Smooth muscle cell (in vitro differentiated cells): Measurements from ENCODE around the gene CWH43. TPM values are rescaled to one million over a fixed set of nuclear protein-coding genes. Genes with fewer than 3 reads are reported as not detected.

Experiments
- DNase-seq: peaks from one replicate; lab custom pipeline; 2025; ENCODE audit not compliant: unreplicated experiment; lab: John Stamatoyannopoulos, UW
- H2AFZ ChIP-seq: fragments of 200-600 bp; sonication (generic); 2 replicates; pipeline ENCODE4 v1.6.0; 2016; ENCODE audit warnings: antibody characterized with exemption, low read depth, mild to moderate bottlenecking
- H3F3A ChIP-seq: fragments of 200-600 bp; sonication (generic); 2 replicates; pipeline ENCODE4 v1.6.0; 2017; ENCODE audit warnings: antibody characterized with exemption, low read depth
- H3K27ac ChIP-seq: fragments of 200-600 bp; sonication (generic); 2 replicates; pipeline ENCODE4 v1.5.1; 2016; ENCODE audit warnings: low read depth, mild to moderate bottlenecking
- H3K27me3 ChIP-seq: fragments of 200-600 bp; sonication (generic); 2 replicates; pipeline ENCODE4 v1.6.1; 2016; ENCODE audit warnings: low read depth, mild to moderate bottlenecking
- H3K36me3 ChIP-seq: fragments of 200-600 bp; sonication (generic); 2 replicates; pipeline ENCODE4 v1.5.1; 2016; ENCODE audit warnings: low read depth
- H3K4me1 ChIP-seq: fragments of 200-600 bp; sonication (generic); 2 replicates; pipeline ENCODE4 v1.5.1; 2016; ENCODE audit warnings: low read depth
- H3K4me2 ChIP-seq: fragments of 200-600 bp; sonication (generic); 2 replicates; pipeline ENCODE4 v1.6.0; 2016; ENCODE audit warnings: mild to moderate bottlenecking
- H3K4me3 ChIP-seq: fragments of 200-600 bp; sonication (generic); 2 replicates; pipeline ENCODE4 v1.5.1; 2016; ENCODE audit warnings: mild to moderate bottlenecking
- H3K79me2 ChIP-seq: fragments of 200-600 bp; sonication (generic); 2 replicates; pipeline ENCODE4 v1.6.0; 2016; ENCODE audit warnings: low read depth, mild to moderate bottlenecking
- H3K9ac ChIP-seq: fragments of 200-600 bp; sonication (generic); 2 replicates; pipeline ENCODE4 v1.6.0; 2016; ENCODE audit warnings: low read depth
- H3K9me3 ChIP-seq: fragments of 200-600 bp; sonication (generic); replicated peaks from 2 replicates; pipeline ENCODE4 v1.5.1; 2016; ENCODE audit warnings: low read depth
- H4K20me1 ChIP-seq: fragments of 200-600 bp; sonication (generic); 2 replicates; pipeline ENCODE4 v1.6.0; 2016; ENCODE audit warnings: low read depth
- CTCF ChIP-seq: fragments of 200-600 bp; sonication (generic); IDR thresholded peaks from 2 replicates; pipeline ENCODE4 v1.5.1; 2017; ENCODE audit warnings: borderline replicate concordance, mild to moderate bottlenecking, antibody characterized with exemption; ENCODE audit not compliant: insufficient read depth, poor library complexity, severe bottlenecking
- WGBS: methylation state at CpG from one replicate; pipeline ENCODE4 v1.1.7; 2016; ENCODE audit warnings: low lambda C conversion rate; 5-methylcytosine and 5-hydroxymethylcytosine counted together
- polyA plus RNA-seq: library from polyadenylated mRNA; unstranded; fragments of >200 nt; fragmentation: Nextera tagmentation; extraction: Ambion mirVana; gene quantifications from 2 replicates; pipeline ENCODE4 v1.2.1, GENCODE V29; 2016
- total RNA-seq: library from RNA; depleted of rRNA; stranded (reverse); fragments of >200 nt; gene quantifications from 2 replicates; pipeline ENCODE4 v1.2.3, GENCODE V29; 2014

Gene CWH43
- total and polyA plus RNA-seq, 2 experiments from 2014 or later: 0.50 to 7.2 TPM

- Histone ChIP-seq H3K9me3 (no peaks in the 10 kb centered on the region), H3K36me3 (no peaks in the 10 kb centered on the region), H2AFZ (no peak overlapping the region), H3K9ac (no peak overlapping the region), H4K20me1 (no peaks in the 10 kb centered on the region), H3F3A (no peaks in the 10 kb centered on the region), H3K4me1 (no peaks in the 10 kb centered on the region), H3K27ac (no peak overlapping the region), H3K27me3 (no peaks in the 10 kb centered on the region), H3K79me2 (no peaks in the 10 kb centered on the region), H3K4me2 (no peak overlapping the region), H3K4me3 (no peak overlapping the region)
- DNase-seq: peak; percentile 1
- WGBS: 11% methylated on average over 5 of the region's 5 CpGs
- peak; percentile 96 for TF ChIP-seq CTCF
Measured at GRCh38 chr4:48963042-48963679, 22.9 kb upstream of the CWH43 start.

GRCh38 chr4:48967101-48967500 lies 19.0 kb upstream of the CWH43 start:
- Histone ChIP-seq H3K4me1 (no peaks in the 10 kb centered on the region), H3K36me3 (no peaks in the 10 kb centered on the region), H3K4me3 (no peak overlapping the region), H3K4me2 (no peak overlapping the region), H3K79me2 (no peaks in the 10 kb centered on the region), H2AFZ (no peak overlapping the region), H3K27me3 (no peaks in the 10 kb centered on the region), H3K9ac (no peak overlapping the region), H3F3A (no peaks in the 10 kb centered on the region), H4K20me1 (no peaks in the 10 kb centered on the region), H3K9me3 (no peaks in the 10 kb centered on the region), H3K27ac (peak overlapping the region; percentile 4)
- DNase-seq: no peak
- TF ChIP-seq CTCF: no peak

- H3K27ac ChIP-seq: peak overlapping the region; percentile 49
- no peak overlapping the region for H3K4me2 ChIP-seq
- H3K4me3 ChIP-seq: no peak overlapping the region
- H3K4me1 ChIP-seq: no peaks in the 10 kb centered on the region
- 90% methylated on average over 1 of the region's 1 CpG for WGBS
- no peak overlapping the region for H3K9ac ChIP-seq
- no peaks in the 10 kb centered on the region for H3K27me3 ChIP-seq
- no peak for TF ChIP-seq CTCF
- no peaks in the 10 kb centered on the region for H3K79me2 ChIP-seq
- no peak overlapping the region for H2AFZ ChIP-seq
- H3K36me3 ChIP-seq: no peaks in the 10 kb centered on the region
- no peaks in the 10 kb centered on the region for H4K20me1 ChIP-seq
- no peaks in the 10 kb centered on the region for H3F3A ChIP-seq
- no peak for DNase-seq
- no peaks in the 10 kb centered on the region for H3K9me3 ChIP-seq
Measured at GRCh38 chr4:48967631-48968030, 18.4 kb upstream of the CWH43 start.

GRCh38 chr4:48968814-48969213 lies 17.3 kb upstream of the CWH43 start:
- 60% methylated on average over 4 of the region's 4 CpGs for WGBS
- TF ChIP-seq CTCF: no peak
- Histone ChIP-seq H3F3A (no peaks in the 10 kb centered on the region), H4K20me1 (no peaks in the 10 kb centered on the region), H3K9me3 (no peaks in the 10 kb centered on the region), H3K4me3 (no peak overlapping the region), H2AFZ (no peak overlapping the region), H3K9ac (no peak overlapping the region), H3K36me3 (no peaks in the 10 kb centered on the region), H3K27ac (peak overlapping the region; percentile 49), H3K27me3 (no peaks in the 10 kb centered on the region), H3K4me1 (no peaks in the 10 kb centered on the region), H3K79me2 (no peaks in the 10 kb centered on the region), H3K4me2 (peak overlapping the region; percentile 33)
- no peak for DNase-seq
